Measurements from ENCODE around the gene PRRC2A.

Gene PRRC2A

DNA sequence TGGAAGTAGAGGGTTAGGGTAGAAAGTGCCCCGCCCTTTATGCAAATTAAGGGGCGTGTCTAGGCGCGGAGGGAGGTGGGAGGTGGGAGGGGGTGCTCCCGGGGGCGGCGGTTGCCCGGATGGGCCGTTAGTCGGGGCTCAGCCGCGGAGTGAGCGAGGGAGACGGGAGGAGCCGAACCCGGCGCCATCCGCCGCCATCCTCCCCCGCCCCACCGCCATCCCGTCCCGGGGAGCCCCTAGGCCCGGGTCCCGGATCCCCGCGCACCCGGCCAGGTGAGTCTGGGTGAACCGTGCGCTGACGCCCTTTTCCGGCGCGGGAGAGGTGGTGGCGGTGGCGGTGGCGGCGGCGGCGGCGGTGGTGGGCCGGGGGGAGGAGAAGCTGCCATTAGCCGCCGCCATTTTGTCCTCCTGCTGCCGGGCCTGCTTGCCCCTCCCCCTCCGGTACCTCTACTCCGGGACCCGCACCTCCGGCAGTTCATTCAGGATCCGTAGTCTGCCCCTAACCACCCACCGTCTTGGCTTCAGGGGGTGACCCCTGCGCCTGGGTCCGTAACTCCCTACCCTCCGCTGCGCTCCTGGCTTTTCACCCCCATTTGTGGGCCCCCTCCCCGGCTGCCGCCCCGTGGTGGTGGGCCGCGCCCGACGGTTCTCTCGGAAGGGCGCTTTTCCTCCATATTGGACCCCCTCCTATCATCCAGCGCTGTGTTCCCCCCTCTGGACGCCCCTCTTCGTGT, at the start of gene PRRC2A:
Gene PRRC2A, plus strand, starts transcription at position 130 of the 734 bp plus-strand sequence. CDS start 2,075 bp downstream, outside the sequence.
- DNase-seq, result peak; percentile 64

DNA sequence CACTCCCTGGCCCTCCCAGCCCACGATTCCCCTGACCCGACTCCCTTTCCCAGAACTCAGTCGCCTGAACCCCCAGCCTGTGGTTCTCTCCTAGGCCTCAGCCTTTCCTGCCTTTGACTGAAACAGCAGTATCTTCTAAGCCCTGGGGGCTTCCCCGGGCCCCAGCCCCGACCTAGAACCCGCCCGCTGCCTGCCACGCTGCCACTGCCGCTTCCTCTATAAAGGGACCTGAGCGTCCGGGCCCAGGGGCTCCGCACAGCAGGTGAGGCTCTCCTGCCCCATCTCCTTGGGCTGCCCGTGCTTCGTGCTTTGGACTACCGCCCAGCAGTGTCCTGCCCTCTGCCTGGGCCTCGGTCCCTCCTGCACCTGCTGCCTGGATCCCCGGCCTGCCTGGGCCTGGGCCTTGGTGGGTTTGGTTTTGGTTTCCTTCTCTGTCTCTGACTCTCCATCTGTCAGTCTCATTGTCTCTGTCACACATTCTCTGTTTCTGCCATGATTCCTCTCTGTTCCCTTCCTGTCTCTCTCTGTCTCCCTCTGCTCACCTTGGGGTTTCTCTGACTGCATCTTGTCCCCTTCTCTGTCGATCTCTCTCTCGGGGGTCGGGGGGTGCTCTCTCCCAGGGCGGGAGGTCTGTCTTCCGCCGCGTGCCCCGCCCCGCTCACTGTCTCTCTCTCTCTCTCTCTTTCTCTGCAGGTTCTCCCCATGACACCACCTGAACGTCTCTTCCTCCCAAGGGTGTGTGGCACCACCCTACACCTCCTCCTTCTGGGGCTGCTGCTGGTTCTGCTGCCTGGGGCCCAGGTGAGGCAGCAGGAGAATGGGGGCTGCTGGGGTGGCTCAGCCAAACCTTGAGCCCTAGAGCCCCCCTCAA, 48.2 kb upstream of the PRRC2A start, which contains the start of gene LTA:
Gene LTA, plus strand, starts transcription at position 249 of the 871 bp plus-strand sequence. Its CDS starts 454 bp downstream, at position 703.
- no peak for DNase-seq

DNA sequence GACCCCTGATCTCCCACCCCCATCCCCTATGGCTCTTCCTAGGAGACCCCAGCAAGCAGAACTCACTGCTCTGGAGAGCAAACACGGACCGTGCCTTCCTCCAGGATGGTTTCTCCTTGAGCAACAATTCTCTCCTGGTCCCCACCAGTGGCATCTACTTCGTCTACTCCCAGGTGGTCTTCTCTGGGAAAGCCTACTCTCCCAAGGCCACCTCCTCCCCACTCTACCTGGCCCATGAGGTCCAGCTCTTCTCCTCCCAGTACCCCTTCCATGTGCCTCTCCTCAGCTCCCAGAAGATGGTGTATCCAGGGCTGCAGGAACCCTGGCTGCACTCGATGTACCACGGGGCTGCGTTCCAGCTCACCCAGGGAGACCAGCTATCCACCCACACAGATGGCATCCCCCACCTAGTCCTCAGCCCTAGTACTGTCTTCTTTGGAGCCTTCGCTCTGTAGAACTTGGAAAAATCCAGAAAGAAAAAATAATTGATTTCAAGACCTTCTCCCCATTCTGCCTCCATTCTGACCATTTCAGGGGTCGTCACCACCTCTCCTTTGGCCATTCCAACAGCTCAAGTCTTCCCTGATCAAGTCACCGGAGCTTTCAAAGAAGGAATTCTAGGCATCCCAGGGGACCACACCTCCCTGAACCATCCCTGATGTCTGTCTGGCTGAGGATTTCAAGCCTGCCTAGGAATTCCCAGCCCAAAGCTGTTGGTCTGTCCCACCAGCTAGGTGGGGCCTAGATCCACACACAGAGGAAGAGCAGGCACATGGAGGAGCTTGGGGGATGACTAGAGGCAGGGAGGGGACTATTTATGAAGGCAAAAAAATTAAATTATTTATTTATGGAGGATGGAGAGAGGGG, 47.0 kb upstream of the PRRC2A start:
- no peak for DNase-seq

DNA sequence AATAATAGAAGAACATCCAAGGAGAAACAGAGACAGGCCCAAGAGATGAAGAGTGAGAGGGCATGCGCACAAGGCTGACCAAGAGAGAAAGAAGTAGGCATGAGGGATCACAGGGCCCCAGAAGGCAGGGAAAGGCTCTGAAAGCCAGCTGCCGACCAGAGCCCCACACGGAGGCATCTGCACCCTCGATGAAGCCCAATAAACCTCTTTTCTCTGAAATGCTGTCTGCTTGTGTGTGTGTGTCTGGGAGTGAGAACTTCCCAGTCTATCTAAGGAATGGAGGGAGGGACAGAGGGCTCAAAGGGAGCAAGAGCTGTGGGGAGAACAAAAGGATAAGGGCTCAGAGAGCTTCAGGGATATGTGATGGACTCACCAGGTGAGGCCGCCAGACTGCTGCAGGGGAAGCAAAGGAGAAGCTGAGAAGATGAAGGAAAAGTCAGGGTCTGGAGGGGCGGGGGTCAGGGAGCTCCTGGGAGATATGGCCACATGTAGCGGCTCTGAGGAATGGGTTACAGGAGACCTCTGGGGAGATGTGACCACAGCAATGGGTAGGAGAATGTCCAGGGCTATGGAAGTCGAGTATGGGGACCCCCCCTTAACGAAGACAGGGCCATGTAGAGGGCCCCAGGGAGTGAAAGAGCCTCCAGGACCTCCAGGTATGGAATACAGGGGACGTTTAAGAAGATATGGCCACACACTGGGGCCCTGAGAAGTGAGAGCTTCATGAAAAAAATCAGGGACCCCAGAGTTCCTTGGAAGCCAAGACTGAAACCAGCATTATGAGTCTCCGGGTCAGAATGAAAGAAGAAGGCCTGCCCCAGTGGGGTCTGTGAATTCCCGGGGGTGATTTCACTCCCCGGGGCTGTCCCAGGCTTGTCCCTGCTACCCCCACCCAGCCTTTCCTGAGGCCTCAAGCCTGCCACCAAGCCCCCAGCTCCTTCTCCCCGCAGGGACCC, 46.1 kb upstream of the PRRC2A start:
- no peak for DNase-seq

DNA sequence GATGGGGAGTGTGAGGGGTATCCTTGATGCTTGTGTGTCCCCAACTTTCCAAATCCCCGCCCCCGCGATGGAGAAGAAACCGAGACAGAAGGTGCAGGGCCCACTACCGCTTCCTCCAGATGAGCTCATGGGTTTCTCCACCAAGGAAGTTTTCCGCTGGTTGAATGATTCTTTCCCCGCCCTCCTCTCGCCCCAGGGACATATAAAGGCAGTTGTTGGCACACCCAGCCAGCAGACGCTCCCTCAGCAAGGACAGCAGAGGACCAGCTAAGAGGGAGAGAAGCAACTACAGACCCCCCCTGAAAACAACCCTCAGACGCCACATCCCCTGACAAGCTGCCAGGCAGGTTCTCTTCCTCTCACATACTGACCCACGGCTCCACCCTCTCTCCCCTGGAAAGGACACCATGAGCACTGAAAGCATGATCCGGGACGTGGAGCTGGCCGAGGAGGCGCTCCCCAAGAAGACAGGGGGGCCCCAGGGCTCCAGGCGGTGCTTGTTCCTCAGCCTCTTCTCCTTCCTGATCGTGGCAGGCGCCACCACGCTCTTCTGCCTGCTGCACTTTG, 45.1 kb upstream of the PRRC2A start, which contains the start of gene TNF:
Gene TNF, plus strand, starts transcription at position 231 of the 567 bp plus-strand sequence. Its CDS starts 177 bp downstream, at position 408.
- DNase-seq, result no peak

DNA sequence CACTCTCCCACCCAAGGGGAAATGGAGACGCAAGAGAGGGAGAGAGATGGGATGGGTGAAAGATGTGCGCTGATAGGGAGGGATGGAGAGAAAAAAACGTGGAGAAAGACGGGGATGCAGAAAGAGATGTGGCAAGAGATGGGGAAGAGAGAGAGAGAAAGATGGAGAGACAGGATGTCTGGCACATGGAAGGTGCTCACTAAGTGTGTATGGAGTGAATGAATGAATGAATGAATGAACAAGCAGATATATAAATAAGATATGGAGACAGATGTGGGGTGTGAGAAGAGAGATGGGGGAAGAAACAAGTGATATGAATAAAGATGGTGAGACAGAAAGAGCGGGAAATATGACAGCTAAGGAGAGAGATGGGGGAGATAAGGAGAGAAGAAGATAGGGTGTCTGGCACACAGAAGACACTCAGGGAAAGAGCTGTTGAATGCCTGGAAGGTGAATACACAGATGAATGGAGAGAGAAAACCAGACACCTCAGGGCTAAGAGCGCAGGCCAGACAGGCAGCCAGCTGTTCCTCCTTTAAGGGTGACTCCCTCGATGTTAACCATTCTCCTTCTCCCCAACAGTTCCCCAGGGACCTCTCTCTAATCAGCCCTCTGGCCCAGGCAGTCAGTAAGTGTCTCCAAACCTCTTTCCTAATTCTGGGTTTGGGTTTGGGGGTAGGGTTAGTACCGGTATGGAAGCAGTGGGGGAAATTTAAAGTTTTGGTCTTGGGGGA, 44.4 kb upstream of the PRRC2A start:
- DNase-seq, result no peak

DNA sequence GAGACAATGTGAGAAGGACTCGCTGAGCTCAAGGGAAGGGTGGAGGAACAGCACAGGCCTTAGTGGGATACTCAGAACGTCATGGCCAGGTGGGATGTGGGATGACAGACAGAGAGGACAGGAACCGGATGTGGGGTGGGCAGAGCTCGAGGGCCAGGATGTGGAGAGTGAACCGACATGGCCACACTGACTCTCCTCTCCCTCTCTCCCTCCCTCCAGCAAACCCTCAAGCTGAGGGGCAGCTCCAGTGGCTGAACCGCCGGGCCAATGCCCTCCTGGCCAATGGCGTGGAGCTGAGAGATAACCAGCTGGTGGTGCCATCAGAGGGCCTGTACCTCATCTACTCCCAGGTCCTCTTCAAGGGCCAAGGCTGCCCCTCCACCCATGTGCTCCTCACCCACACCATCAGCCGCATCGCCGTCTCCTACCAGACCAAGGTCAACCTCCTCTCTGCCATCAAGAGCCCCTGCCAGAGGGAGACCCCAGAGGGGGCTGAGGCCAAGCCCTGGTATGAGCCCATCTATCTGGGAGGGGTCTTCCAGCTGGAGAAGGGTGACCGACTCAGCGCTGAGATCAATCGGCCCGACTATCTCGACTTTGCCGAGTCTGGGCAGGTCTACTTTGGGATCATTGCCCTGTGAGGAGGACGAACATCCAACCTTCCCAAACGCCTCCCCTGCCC, 43.5 kb upstream of the PRRC2A start:
- DNase-seq, result no peak

DNA sequence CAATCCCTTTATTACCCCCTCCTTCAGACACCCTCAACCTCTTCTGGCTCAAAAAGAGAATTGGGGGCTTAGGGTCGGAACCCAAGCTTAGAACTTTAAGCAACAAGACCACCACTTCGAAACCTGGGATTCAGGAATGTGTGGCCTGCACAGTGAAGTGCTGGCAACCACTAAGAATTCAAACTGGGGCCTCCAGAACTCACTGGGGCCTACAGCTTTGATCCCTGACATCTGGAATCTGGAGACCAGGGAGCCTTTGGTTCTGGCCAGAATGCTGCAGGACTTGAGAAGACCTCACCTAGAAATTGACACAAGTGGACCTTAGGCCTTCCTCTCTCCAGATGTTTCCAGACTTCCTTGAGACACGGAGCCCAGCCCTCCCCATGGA, 42.9 kb upstream of the PRRC2A start:
- DNase-seq, result no peak

DNA sequence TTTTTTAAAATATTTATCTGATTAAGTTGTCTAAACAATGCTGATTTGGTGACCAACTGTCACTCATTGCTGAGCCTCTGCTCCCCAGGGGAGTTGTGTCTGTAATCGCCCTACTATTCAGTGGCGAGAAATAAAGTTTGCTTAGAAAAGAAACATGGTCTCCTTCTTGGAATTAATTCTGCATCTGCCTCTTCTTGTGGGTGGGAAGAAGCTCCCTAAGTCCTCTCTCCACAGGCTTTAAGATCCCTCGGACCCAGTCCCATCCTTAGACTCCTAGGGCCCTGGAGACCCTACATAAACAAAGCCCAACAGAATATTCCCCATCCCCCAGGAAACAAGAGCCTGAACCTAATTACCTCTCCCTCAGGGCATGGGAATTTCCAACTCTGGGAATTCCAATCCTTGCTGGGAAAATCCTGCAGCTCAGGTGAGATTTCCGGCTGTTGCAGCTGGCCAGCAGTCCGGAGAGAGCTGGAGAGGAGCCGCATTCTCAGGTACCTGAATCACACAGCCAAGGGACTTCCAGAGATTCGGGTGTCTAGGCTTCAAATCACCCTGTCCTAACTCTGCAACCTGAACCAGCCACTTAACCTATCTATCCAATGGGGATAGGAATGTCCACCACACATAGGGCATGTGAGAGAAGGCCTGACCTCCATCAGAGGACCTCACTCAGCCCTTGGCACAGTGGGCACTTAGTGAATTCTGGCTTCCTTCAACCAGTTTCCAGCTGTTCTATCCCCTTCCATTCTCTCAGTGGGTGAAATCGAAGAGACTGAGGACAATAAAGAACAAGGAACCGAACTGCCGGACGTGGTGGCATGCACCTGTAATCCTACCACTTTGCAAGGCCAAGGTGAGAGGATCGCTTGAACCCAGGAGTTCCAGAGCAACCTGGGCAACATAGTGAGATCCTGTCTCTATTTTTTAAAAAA, 42.1 kb upstream of the PRRC2A start:
- DNase-seq, result no peak

DNA sequence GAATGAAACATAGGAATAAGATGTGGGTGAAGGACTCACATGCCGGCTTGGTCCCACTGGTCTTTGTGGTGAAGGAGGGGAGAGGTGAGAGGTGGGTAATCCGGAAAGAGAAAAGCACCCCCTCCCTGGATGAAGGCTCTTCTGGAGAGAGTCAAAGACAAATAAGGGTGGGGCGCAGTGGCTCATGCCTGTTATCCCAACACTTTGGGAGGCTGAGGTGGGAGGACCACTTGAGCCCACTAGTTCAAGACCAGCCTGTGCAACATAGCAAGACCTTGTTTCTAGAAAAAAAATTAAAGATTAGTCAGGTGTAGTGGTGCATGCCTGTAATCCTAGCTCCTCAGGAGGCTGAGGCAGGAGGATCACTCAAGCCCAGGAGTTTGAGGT, 41.4 kb upstream of the PRRC2A start:
- no peak for DNase-seq

DNA sequence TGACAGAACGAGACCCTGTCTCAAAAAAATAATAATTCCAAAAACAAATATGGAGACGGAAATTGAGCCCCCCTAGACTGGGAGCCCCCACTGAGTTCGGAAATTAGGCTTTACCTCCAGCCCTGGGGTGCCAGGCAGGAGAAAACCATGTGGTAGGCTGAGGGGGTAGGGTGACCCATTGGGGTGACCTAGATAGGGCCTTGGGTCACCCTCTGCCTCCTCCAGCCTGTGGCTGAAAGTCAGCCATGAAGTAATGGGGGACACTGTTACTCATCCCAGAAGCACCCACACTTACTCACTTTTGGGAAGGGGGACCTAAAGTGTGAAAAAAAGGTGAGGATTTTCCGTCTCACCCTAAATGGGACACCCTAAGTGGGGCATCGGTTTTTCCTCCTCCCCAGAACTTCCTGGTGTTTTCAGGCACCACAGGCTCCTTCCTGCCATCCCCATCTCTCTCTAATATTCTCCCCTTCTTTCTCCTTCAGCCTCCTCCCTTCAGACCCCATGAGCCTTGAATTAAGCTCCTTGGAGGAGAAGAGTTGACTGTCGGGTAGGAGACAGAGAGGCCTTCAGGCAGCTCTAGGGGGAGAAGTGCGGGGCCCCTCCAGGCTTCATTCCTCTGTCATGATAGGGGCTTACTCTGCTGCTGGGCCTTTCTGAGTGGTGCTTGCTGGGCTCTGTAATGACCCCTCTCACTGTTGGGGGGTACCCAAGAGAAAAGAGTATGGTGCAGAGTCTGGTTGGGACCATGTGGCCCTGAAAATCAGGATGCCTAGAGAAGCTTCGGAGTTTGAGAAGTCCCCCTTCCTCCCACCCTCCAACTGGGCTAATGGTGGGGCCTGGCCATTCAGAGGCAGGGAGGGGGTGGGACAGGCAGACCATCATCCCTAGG, 40.7 kb upstream of the PRRC2A start:
- no peak for DNase-seq

DNA sequence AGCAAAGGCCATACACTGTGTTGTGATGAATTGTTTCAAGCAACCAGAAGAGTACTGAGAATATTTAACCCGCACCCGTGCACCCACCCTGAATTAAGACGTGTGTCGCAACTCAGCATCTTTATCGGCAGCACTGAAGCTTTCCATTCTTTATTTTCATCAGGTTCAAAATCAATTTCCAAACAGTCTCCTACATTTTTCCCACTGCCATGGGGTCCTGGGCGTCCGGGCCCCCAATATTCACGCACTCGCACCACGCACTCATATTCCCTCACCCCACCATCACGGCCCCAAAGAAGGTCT, 40.1 kb upstream of the PRRC2A start:
- DNase-seq, result no peak

DNA sequence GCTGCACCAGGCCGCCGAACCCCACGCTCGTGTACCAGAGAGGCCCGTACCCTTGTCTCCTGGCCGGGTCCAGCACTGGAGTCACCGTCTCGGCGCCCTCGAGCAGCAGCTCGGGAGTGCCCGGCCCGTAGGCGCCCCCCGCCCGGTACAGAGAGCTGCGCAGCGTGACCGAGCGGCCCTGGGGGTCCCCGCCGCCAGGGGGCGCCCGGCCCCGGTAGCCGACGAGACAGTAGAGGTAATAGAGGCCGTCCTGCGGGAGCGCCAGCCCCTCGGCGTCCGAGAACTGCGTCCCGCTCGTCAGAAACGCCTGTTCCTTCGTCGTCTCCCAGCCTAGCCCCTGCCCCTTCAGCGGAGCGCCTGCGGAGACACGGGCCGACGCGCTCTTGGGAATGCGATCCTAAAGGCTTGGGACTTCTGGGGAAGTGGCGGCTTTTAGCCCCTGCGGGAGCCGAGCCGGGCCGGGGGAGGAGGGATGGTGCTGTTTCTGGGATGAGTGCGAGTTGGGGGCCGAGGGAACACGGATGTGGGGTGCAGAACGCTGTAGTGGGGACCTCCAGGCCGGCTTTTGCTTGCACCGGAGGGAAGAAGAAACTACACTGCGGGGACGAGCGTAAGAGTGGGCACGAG, 39.6 kb upstream of the PRRC2A start:
- peak; percentile 64 for DNase-seq

DNA sequence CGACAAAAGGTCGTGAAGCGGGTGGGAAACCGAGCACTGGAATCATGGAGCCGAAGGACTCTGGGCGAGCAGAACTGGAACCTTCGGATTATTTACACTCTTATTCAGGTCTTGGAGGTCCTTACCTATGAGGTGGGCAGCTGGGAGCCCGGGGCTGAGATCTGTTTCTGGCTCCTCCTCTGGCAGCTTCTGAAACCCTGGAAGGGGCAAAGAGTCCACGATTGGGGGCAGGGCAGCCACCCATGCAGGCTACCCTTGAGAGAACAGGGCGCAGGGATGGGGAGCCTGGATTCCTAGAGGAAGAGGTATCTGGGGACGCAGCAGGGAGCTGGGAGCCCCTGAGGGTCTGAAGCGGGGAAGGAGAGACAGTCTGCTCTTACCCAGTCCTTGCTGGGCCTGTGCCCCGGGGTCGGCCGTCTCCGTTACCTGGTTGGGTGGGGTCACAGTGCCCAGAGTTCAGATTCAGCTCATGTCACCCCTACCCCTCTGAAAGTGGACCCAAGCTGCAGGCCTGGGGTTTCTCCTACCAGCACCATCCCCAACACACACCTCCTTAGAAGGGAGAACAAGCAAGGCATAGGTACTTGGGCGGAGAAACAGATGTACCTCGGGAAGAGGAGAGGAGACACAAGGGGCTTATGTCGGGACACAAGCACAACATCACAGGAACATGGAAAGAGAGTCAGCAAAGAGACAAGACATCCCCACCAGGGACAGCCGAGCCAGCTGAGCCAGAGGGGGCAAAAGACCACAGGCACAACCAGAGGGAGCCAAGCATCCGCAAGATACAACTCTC, 38.9 kb upstream of the PRRC2A start:
- no peak for DNase-seq

DNA sequence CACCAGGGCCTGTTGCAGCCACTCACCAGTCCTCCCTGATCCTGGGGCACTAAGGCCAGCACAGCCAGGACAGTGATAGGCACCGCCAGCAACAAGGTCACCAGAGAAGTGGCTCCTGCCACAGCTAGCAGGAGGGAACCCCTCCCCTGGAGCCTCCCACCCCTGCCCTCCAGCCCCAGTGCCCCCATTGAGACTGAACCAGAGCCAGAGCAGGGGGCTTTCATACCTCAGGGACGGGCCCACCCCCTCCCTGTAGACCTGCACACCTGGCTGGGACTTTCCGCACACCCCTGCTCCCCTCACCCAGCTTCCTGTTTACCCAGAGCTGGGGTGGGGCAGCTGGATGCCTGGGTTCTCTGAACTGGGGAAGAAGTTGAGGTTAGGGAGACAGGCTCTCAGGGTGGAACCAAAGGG, 38.3 kb upstream of the PRRC2A start, which contains the start of gene LTB:
Gene LTB, minus strand, starts transcription at position 195 of the 414 bp plus-strand sequence. Its CDS starts 7 bp downstream, at position 188.
- no peak for DNase-seq

DNA sequence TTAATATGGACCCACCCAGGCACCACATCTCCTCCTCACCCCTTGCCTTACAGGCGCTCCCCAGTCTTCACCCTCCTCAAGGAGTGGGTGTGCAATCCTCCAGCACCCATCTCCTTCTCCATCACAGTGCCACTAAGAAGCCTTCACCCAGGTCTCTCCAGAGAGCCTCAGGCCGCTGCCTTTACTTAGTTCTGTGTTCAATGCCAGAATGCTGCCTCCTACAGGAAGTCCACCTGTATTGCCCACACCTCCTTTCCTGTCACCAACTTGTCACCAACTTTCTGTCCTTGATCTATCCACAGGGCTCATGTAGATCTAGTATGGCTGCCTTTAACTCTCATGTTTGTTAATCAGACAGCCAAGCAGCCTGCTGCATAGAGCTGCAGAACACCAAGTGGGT, 35.0 kb upstream of the PRRC2A start:
- DNase-seq, result no peak

Measured in NCI-H748 treated with DMSO at 0.1 percent for 48 hours (cell line).